Osteoblast (primary cell): Measurements from ENCODE around the gene ZNF512. TPM values are rescaled to one million over a fixed set of nuclear protein-coding genes. Genes with fewer than 3 reads are reported as not detected.
"Not testable (repeated sequence)": the region's sequence is repeated elsewhere in the genome, so short reads cannot be mapped to it uniquely, and the experiment has no call there.

Experiments used
- DNase-seq: peaks from one replicate; pipeline ENCODE4 v3.0.0; 2011; ENCODE audit warnings: low spot score, mixed read lengths; ENCODE audit not compliant: insufficient read length; ENCODE audit errors: missing footprints
- H2AFZ ChIP-seq: 2 replicates; pipeline ENCODE4 v1.6.0; 2011; ENCODE audit warnings: mild to moderate bottlenecking, low read length
- H3K27ac ChIP-seq: 2 replicates; pipeline ENCODE4 v1.5.1; 2011; ENCODE audit warnings: mild to moderate bottlenecking, low read depth, low read length, moderate library complexity
- H3K27me3 ChIP-seq: 2 replicates; pipeline ENCODE4 v1.6.0; 2012; ENCODE audit warnings: mild to moderate bottlenecking, control low read depth, inconsistent platforms, low read length, moderate library complexity; ENCODE audit not compliant: insufficient read depth
- H3K36me3 ChIP-seq: 2 replicates; pipeline ENCODE4 v1.5.1; 2011; ENCODE audit warnings: mild to moderate bottlenecking, low read length, control low read depth, moderate library complexity; ENCODE audit not compliant: insufficient read depth
- H3K4me1 ChIP-seq: 2 replicates; pipeline ENCODE4 v1.5.1; 2011; ENCODE audit warnings: mild to moderate bottlenecking, low read length, control low read depth, moderate library complexity; ENCODE audit not compliant: insufficient read depth
- H3K4me2 ChIP-seq: 2 replicates; pipeline ENCODE4 v1.6.0; 2011; ENCODE audit warnings: mild to moderate bottlenecking, low read length; ENCODE audit not compliant: insufficient read depth
- H3K4me3 ChIP-seq: fragments of 200-600 bp; sonication (generic); 3 replicates; pipeline ENCODE4 v1.5.1; 2012; ENCODE audit warnings: mild to moderate bottlenecking, low read length, inconsistent platforms; ENCODE audit not compliant: insufficient read depth
- H3K79me2 ChIP-seq: 2 replicates; pipeline ENCODE4 v1.6.0; 2012; ENCODE audit warnings: mild to moderate bottlenecking, low read length, control low read depth, inconsistent platforms; ENCODE audit not compliant: insufficient read depth
- H3K9me3 ChIP-seq: 2 replicates; pipeline ENCODE4 v1.5.1; 2011; ENCODE audit warnings: low read depth, low read length, control low read depth
- H4K20me1 ChIP-seq: 2 replicates; pipeline ENCODE4 v1.6.0; 2012; ENCODE audit warnings: mild to moderate bottlenecking, low read length, control low read depth; ENCODE audit not compliant: insufficient read depth
- CTCF ChIP-seq: IDR thresholded peaks from 2 replicates; pipeline ENCODE4 v1.5.1; 2011; ENCODE audit warnings: mild to moderate bottlenecking, low read depth, low read length, moderate library complexity; ENCODE audit errors: extremely low read depth
- total RNA-seq: library from RNA; depleted of rRNA; stranded (reverse); fragments of >200 nt; gene quantifications from 2 replicates; pipeline ENCODE4 v1.2.3, GENCODE V29; 2012

Gene ZNF512
- total RNA-seq, 1 donor, result 21.4 TPM

GRCh38 chr2:27591745-27592144 lies 8.9 kb downstream of the ZNF512 start:
- no peak overlapping the region for H3K27ac ChIP-seq

DNA sequence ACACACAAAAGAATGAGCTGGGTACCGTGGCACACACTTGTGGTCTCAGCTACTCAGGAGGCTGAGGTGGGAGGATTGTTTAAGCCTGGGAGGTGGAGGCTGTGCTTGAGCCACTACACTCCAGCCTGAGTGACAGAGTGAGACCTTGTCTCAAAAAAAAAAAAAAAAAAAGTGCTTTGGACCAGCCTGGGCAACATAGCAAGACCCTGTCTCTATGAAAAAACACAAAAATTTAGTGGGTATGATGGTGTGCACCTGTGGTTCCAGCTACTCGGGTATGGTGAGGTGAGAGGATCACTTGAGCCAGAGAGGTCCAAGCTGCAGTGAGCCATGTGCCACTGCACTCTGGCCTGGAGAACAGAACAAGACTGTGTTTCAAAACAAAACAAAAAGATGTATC lies 10.4 kb downstream of the ZNF512 start:
- Histone ChIP-seq H3K4me1 (peaks cover 17% of the 10 kb centered on the region), H2AFZ (no peak overlapping the region), H3K9me3 (no peaks in the 10 kb centered on the region), H3K27me3 (no peaks in the 10 kb centered on the region), H3K27ac (no peak overlapping the region), H4K20me1 (peaks cover 21% of the 10 kb centered on the region), H3K4me3 (no peak overlapping the region), H3K36me3 (no peaks in the 10 kb centered on the region), H3K79me2 (peaks cover 92% of the 10 kb centered on the region), H3K4me2 (no peak overlapping the region)
- no peak for TF ChIP-seq CTCF
- DNase-seq, result no peak

More at GRCh38 chr2:27591745-27592144, 8.9 kb downstream of the ZNF512 start:
- Histone ChIP-seq H3K79me2 (peaks cover 92% of the 10 kb centered on the region), H3K27me3 (no peaks in the 10 kb centered on the region), H3K4me1 (peaks cover 16% of the 10 kb centered on the region), H3K36me3 (no peaks in the 10 kb centered on the region), H4K20me1 (peaks cover 21% of the 10 kb centered on the region), H3K9me3 (no peaks in the 10 kb centered on the region), H3K4me2 (peak overlapping the region; percentile 19), H3K4me3 (no peak overlapping the region), H2AFZ (no peak overlapping the region)
- peak; percentile 80 for DNase-seq
- no peak for TF ChIP-seq CTCF

DNA sequence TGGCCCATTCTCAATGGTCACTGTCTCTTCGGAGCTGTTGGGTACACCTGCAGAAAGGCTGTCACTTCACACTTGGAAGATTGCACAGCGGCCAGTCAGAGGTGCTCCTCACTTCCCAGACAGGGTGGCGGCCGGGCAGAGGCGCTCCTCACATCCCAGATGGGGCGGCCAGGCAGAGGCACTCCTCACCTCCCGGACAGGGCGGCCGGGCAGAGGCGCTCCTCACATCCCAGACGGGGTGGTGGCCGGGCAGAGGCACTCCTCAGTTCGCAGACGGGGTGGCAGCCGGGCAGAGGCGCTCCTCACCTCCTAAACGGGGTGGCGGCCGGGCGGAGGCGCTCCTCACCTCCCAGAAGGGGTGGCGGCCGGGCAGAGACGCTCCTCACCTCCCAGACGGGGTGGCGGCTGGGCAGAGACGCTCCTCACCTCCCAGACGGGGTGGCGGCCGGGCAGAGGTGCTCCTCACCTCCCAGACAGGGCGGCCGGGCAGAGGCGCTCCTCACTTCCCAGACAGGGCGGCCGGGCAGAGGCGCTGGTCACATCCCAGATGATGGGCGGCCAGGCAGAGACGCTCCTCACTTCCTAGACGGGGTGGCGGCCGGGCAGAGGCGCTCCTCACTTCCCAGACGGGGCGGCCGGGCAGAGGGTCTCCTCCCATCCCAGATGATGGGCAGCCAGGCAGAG lies 11.3 kb downstream of the ZNF512 start:
- peaks cover 24% of the 10 kb centered on the region for H4K20me1 ChIP-seq
- H3K27ac ChIP-seq, H3K9me3 ChIP-seq, H3K36me3 ChIP-seq, H3K27me3 ChIP-seq, H3K4me3 ChIP-seq, H3K4me2 ChIP-seq, H2AFZ ChIP-seq, DNase-seq: not testable (repeated sequence)
- H3K79me2 ChIP-seq, result peaks cover 92% of the 10 kb centered on the region
- H3K4me1 ChIP-seq, result peaks cover 12% of the 10 kb centered on the region

DNA sequence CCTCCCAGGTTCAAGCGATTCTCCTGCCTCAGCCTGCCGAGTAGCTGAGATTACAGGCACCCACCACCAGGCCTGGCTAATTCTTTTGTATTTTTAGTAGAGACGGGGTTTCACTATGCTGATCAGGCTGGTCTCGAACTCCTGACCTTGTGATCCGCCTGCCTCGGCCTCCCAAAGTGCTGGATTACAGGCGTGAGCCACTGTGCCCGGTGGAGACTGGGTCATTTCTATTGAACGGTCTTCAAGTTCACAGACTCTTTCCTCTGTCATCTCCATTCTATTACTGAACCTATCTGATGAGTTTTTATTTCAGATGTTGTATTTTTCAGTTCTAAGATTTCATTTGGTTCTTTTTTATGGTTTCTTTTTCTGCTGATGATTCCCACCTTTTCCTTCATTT lies 12.6 kb downstream of the ZNF512 start:
- not testable (repeated sequence) for H3K4me2 ChIP-seq, H3K9me3 ChIP-seq, H3K27me3 ChIP-seq, H3K27ac ChIP-seq, DNase-seq, H3K4me3 ChIP-seq, H2AFZ ChIP-seq
- peaks cover 92% of the 10 kb centered on the region for H3K79me2 ChIP-seq
- peaks cover 10% of the 10 kb centered on the region for H3K36me3 ChIP-seq
- H4K20me1 ChIP-seq, result peaks cover 29% of the 10 kb centered on the region
- peaks cover 12% of the 10 kb centered on the region for H3K4me1 ChIP-seq

DNA sequence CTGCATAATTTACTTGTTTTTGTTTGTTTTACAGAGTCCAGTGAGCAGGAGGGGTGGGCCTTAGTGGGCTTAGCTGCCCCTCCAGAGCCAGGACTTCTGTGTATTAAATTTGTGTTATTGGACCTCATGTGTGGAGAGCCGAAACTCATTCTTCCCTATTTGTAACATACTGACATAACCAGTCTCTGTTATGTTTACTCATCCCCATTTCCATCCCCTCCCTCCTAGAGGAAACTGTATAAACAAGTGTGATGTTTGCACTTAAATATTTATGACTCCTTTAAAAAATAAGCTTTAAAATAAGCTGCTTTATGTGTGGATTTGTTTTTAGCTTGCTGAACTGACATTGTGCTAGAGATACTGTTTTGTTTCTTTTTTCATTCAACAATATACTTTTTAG lies 13.8 kb downstream of the ZNF512 start:
- Histone ChIP-seq H3K79me2 (peaks cover 89% of the 10 kb centered on the region), H4K20me1 (peaks cover 27% of the 10 kb centered on the region), H3K27me3 (no peaks in the 10 kb centered on the region), H3K4me1 (peaks cover 12% of the 10 kb centered on the region), H2AFZ (no peak overlapping the region), H3K9me3 (no peaks in the 10 kb centered on the region), H3K4me2 (no peak overlapping the region), H3K36me3 (peaks cover 15% of the 10 kb centered on the region), H3K27ac (no peak overlapping the region), H3K4me3 (no peak overlapping the region)
- no peak for DNase-seq
- no peak for TF ChIP-seq CTCF
